ENCODE data around the gene NOP14.
"Not testable (repeated sequence)": the region's sequence is repeated elsewhere in the genome, so short reads cannot be mapped to it uniquely, and the experiment has no call there.

Gene NOP14

DNA sequence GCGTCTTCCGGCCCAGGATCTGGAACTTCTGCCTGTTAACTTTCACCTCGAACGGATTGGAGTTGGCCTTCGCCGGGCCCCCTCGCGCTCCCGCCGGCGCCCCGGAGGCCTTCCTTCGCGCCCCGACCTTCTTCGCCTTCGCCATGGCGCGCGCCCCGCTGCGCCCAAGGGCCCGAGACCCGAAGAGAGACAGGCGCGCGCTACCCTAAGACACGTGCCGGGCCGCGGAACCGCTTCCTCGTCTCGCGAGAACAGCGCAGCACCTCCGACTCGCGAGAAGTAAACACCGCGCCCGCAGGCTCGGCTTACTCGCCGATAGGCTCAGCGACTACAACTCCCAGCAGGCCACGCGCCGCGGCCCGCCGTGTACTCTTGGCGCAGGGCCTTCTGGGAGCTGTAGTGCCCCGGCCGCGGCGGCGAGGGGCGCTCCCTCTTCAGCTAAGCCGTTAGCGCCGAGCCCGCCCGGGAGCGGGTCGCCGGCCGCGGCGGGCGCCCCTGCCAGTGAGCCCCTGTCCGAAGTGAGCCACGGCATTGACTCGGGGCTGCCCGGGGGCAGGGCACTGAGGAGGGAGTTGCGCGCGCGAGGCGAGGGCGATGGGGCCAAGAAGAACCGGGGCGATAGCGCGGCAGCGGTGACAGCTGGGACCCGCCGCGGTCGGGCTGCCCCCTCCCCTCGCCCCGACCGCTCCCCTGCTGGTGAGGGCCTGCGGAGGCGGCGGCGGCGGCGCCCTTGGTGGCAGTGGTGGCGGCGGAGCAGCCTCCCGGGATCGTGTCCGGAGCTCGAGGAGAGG, at the start of gene NOP14, which contains the start of gene GRK4:
Gene NOP14 (minus strand): TSS at position 232 of the 791 bp plus-strand sequence. CDS start 87 bp downstream, at position 145.
Gene GRK4 (plus strand): TSS at position 397 of the 791 bp plus-strand sequence. CDS start 500 bp downstream, outside the sequence.
- peak; percentile 97 for DNase-seq

DNA sequence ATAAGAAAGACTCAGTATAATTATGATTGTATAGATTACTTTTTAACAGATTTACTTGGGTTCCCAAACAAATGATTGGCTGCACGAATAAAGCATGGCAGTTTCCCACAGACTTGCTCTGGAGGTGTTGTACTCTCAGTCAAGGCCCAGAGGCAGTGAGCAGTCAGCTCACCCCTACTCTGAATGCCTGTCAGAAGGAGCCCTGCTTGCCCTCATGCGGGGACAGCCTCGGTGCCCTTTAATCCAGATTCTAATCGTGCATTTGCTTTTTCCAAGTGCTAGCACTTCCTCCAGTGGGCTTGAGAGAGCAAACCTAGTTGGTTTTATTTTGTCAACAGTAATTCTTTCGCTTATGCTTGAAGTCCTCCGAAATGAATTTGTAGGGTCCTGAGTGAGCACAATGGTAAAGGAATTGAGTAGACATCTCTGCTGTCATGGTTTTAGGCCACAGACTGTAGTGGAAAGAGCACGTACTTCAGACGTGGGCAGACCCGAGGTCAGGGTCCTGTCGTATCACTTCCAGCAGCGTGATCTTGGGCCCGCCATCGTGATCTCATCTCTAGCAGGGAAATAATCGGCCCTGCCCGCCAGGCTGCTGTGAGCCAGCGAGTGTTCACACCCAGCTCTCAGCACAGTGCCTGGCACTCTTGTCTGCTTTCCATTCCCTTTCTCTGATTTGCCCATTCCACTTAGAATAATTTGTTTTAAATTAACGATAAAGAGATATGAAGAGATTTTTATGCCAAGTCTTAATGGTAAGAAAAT, 48.4 kb upstream of the NOP14 start:
- DNase-seq, result no peak

DNA sequence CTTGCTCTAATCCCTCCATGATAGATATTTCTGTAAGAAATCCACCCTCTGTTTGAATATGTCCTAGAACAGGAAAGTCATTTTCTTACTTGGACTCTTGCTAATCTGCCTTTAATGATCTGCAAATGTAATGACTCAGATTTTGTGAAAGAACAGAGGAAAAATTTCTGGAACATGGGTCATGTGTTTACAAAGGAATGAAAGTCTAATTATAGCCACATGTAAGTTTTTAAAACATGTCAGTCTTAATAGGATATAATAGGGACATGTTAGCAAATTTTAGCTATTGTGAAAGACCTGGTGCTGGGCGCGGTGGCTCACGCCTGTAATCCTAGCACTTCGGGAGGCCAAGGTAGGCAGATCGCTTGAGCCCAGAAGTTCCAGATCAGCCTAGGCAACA, 47.8 kb upstream of the NOP14 start:
- DNase-seq, result no peak

DNA sequence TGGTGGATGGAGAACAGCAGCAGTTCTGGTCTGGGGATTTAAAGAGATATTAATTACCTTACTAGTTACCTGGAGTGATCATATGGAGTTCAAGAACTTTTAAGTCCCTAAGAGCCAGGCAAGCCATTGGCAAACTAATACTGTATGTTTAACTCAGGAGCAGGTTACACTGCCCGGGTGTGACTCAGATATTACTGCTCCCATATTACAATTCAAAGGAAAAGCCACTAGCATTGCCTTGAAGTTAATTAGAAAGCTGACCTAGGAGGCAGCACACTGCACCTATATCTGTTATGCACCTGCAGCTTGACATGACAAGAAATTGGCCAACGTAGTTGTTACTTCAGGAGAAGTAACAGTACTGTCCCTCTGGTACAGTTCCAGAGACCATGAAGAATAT, 47.4 kb upstream of the NOP14 start:
- no peak for DNase-seq

DNA sequence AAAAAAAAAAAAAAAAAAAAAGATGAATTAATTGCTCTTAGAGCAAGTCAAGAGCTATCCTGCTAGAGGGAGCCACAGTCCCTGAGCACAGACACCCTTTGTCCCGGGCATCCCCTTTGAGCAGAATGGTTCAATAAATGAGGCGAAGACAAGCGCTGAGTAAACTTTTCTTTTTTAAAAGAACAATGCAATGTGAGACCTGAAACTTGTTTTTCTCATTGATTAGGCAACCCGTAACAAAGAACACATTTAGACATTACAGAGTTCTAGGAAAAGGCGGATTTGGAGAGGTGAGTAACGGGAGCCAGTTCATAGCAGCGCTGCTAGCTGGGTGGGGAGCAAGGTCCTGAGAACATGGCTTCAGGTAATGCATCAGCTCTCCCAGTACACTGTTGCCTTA, 46.2 kb upstream of the NOP14 start:
- DNase-seq, result peak; percentile 23

DNA sequence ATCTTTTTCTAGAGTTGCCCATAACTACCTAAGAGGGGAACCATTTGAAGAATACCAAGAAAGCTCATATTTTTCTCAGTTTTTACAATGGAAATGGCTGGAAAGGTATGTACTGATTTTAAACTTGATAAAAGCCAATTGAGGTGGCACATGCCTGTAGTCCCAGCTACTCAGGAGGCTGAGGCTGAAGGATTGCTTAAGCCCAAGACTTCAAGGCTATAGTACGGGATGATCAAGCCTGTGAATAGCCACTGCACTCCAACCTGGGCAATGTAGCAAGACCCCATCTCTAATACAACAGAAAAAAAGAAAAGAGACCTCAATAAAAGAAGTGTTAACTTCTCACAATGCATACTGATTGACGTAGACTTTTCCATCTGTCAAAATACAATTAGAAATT, 44.5 kb upstream of the NOP14 start:
- no peak for DNase-seq

DNA sequence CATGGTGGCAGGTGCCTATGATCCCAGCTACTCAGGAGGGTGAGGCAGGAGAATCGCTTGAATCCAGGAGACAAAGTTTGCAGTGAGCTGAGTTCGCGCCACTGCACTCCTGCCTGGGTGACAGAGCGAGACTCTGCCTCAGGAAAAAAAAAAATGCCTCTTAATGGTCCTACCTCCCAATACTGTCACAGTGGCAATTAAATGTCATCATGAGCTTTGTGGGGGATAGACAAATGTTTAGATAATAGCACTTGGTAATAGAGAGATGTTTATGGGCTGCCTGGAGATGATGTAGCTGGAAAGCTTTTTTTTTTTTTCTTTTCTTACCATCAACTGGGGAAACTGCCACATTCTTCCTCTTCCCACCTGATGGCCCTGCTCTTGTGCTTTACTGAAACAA, 33.2 kb upstream of the NOP14 start:
- no peak for DNase-seq

DNA sequence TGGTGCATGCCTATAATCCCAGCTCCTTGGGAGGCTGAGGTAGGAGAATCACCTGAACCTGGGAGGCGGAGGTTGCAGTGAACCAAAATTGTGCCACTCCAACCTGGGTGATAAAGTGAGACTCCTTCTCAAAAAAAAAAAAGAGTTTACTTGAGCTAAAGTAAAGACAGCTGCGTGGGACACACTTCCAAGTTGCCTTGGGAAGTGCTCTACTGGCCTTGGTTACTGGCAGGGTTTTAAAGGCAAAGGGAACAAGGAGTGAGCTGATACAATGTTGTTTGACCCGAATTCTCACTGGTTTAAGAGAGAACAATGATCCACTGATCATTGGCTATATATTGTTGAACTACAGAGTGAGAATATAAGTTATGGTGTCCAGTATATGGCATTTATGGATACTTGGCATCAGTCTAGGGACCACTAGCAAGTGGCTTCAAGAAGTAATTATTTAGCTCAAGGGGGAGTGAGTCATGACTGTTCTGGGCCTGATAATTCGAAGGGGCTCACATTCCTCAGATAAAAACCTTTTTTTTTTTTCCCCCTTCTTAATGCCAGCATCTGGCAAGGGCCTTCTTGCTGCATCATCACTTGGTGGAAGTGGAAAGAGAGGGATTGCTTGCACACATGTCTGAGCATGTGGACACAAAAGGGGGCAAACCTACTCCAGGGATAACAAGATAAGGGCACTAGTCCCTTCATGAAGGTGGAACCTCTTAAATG, 32.5 kb upstream of the NOP14 start:
- no peak for DNase-seq

DNA sequence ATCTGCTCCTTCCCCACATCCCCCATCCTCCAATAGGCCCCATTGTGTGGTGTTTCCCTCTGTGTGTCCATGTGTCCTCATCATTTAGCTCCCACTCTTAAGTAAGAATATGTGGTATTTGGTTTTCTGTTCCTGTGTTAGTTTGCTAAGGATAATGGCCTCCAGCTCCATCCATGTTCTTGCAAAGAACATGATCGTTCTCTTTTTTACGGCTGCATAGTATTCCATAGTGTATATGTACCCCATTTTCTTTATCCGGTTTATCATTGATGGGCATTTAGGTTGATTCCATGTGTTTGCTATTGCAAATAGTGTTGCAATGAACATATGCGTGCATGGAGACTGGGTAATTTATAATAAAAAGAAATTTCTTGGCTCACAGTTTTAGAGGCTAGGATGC, 31.7 kb upstream of the NOP14 start:
- DNase-seq, result no peak

DNA sequence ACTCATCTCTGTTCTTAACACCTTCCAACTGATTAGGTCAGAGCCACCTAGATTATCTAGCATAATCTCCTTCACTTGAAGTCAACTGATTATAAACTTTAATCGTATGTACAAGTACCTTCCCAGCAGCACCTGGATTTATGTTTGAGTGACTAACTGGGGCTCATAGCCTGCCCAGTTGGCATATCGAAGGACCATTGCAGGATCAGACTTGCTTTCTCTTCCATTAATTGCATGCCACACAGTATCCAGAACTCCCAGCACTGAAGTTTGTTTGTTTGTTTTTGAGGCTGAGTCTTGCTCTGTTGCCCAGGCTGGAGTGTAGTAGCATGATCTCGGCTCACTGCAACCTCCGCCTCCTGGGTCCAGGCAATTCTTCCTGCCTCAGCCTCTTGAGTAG, 28.0 kb upstream of the NOP14 start:
- DNase-seq, result no peak

DNA sequence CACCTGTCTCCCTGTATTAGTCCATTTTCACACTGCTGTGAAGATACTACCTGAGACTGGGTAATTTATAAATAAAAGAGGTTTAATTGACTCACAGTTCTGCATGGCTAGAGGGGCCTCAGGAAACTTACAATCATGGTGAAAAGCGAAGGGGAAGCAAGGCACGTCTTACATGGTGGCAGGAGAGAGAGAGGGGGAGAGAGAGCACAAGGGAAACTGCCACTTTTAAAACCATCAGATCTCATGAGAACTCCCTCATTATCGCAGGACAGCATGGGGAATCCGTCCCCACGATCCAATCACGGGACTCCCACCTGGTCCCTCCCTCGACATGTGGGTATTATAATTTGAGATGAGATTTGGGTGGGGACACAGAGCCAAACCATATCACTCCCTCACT, 20.5 kb upstream of the NOP14 start:
- DNase-seq, result not testable (repeated sequence)

DNA sequence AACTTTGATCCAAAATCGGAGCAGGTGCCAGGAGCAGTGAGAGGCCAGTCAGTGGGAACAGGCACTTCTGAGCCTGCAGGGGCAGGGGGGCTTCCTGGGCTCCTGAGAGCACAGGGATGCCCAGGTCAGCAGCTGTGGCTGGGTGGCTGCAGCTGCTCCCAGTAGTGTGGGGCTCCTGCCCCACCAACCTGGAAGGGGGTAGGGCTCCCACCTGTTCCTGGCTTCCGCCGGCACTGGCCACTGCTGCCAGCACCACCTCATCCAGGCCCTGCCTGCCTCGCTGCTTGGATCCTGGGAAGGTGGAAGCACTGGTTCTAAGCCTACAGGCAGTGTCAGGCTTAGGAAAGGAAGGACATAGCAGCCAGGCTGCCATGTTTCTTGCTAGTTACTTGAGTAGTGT, 18.8 kb upstream of the NOP14 start:
- no peak for DNase-seq

DNA sequence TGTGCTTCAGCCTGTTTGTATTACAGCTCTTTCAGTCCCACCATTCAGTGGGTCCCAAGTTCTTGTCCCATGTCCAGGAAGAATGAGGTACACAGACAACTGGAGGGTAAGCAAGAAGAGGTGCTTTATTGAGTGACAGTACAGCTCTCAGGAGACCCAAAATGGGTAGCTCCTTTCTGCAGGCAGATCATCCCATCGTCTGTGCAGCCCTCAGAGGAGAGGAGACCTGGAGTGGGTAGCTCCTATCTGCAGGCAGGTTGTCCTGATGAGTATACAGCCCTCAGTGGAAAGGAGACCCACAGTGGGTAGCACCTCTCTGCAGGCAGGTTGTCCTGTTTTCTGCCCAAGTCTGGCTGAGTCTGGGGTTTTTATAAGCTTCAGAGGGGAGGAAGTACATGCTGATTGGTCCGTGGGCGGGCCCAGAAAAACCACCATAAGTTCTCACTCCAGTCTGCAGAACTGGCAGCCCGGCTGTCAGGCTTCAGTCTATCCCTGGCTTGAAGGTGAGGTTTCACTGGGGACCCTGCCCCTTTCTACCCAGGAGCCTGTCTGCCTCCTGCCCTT, 18.1 kb upstream of the NOP14 start:
- no peak for DNase-seq

DNA sequence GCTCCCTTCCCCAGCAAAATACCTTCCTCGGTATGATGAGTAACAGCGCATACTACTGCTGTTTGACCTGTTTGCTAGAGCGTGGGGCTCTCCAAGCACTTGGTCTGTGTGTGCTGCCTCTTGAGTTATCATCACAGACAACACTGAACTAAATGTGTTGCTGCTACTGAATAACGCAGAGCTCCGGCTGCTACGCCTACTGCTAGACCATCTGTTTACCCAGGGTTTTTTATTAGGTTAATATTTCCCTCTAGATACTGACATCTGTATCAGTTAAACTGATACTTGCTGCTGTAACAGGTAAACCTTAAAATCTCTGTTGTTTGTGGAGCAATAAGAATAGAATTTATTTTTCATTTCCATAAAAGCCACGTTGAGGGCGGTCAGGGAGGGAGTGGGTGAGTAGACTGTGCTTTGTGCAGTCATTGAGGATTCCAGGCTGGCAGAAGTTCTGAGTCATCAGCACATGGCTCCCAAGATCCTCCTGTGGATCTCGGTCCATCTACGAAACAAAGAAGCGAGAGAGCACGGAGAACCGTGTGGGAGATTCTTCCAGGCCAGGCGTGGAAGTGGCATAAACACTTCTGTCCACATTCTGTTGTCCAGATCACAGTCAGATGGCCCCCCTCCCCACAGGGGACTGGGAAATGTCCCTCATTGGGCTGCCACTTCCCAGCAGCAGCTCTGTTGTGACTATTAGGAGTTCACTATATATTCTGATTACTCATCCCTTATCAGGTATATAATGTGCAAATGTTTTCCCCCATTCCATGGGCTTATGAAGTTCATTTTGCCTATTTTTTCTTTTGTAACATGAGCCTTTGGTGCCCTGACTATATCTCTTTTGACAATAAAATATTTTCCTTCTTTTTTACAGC, 14.2 kb upstream of the NOP14 start:
- no peak for DNase-seq

DNA sequence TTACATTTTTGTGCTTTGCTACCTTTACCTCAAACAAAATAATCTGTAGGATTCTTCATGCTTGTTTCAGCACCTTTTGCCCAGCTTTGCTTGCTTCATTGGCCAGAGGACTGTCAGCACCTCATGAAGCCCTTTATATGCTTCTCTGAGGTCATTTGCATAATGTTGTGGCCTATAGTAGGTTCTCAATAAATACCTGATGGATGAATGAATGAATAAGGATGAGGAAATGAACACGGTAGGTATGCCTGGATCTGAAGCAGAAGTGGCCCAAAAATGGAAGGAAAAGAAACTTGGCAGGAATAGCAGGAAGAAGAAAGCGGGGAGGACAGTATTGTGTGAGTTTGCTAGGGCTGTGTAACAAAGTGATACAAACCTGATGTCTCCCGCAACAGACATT, 8.1 kb upstream of the NOP14 start:
- DNase-seq, result no peak

DNA sequence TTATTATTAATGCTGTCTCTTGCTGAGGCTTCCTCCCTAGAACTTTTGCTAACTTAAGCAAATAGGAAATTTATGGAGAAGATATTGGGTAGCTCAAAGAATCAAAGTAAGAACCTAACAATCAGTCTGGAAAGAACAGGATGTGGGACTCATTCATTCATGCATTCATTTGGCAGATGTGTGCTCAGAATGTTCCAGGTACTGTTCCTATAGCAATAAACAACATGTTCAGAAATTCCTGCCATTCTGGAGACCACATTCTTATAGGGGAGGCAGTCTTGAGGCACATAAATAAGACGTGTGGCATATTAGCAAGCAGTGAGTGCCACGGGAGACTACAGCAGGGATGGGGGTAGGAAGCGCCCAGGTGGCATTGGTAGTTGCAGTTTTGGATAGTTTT, 5.2 kb upstream of the NOP14 start:
- no peak for DNase-seq

DNA sequence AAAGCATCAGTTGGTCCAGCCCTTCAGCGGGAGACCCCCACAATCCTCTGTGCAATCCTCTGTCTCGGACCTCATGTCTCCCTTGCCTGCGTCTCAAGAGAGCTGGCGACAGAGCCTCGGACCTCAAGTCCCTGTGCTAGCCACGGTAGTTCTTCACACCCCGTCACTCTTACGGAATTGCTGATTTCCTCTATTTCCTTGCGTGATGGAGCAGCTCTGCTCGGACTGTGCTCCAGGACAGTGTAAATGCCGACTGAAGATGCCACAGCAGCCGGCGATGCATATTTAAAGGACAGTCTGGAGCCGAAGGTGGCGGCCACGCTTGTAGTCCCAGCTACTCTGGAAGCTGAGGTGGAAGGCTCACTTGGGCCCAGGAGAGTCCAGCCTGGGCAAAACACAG, 2.1 kb upstream of the NOP14 start:
- no peak for DNase-seq

DNA sequence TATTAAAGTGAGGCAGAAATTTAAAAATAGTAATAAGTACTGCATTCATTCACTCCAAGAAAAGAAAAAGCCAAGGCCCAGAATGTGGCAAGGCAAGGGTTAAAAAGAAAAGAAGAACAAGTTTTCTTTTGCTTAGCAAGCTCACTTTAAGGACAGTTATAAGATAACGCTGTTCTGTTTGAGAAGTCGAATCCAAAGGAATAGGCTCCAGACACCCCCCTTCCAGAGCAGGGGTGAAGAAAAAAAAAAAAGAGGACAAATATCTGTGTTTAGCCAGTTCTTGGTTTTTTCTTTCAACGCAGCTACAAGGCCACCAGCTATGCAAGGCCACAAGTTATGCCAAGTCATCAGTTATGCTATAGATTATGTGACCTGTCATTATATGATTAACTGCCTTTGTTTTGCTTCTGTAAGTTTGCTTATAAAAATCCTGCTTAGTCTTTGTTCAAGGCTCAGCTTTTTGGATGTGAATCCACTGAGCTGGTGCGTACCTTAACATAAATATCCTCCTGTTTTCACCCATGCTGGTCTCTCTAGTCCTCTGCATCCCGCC, 1.6 kb upstream of the NOP14 start:
- no peak for DNase-seq

DNA sequence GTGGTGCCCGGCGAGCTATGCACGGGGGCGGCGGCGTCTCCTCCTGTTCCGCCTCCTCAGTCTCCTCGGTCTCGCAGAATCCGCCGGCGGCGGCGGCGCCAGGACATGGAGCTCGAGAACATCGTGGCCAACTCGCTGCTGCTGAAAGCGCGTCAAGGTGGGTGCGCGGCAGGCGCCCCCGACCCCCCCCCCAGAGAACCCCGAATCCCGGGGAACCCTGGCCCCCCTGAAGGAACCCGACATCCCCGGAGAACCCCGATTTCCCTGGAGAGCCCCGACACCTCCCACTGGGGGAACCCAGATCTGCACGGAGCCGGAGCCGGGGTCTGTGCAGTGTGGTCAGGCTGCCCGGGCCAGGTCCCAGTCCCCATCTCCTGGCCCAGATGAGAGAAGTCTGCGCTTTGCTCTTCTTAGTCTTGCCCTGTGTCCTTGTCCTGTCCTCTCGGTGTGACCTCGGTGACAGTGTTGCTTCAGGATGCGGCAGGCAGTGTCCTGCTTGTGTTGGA, 813 bp upstream of the NOP14 start:
- no peak for DNase-seq

DNA sequence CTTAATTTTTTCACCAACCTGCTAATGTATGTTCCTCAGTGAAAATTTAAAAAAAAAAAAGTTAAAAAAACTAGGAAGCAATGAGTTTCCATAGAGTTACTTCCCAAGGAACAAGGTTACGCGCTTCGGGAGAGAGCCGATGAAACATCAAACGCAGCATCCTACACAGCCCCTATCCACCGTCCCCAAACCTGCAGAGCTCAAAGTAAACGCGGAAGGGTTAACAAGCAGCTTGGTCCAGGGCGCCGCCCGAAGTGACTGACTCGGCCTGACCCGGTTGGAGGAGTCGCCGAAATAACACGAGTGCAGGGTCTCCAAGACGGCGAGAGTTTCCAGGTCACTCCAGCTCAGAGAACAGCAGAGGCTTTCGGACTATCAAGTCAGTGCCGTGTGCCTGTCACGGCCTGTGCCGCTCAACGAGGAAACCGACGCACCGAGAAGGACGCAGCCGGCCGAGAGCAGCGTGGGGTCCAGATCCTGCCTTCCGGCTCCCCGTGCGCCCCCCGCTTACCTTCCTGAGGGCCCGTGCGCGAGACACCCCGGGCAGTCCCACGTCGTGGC, 512 bp downstream of the NOP14 start:
- peak; percentile 48 for DNase-seq

DNA sequence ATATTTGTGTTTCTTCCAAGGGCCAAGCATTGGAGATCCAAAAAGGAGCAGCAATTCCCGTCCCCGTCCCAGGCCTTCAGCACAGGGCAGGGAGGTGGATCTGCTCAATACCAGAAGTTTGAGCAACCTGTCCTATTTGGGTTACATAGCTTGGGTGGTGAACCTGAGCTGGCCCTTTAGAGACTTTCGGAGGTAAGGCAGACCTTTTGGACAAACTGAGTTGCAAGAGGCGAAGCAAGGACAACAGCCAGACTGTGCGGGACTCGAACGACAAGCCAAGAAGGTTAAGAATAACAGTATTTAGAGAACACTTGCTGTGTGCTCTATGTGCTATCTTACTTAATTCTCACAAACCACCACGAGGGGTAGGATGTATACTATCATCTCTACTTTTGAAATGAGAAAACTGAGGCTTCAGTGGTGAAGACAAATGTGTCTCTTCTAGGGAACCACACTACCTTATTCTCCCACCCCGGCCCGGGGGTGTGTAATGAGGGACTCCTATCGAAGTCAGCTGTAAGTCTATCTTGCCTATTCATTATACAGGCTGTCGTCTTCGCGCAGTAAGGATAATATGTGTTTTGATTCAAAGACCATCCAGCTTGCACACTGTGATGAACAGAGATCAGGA, 1.3 kb downstream of the NOP14 start:
- peak; percentile 73 for DNase-seq

All from stimulated activated CD4-positive, alpha-beta T cell treated with anti-CD3 and anti-CD28 coated beads, Interleukin-4, amount 100 ng/mL, for 24 hours (primary cell).